ENCODE measurements around the gene UST.

Gene UST

GRCh38 chr6:149078211-149078782 is 331.5 kb downstream of the UST start:
- TF ChIP-seq ZFX (IDR thresholded peaks at IDR 0.05; ENCODE audit: borderline replicate concordance) (no peak), CTCF (IDR thresholded peaks at IDR 0.05) (no peak)
- H3K27ac ChIP-seq = peak overlapping the region; percentile 86

DNA sequence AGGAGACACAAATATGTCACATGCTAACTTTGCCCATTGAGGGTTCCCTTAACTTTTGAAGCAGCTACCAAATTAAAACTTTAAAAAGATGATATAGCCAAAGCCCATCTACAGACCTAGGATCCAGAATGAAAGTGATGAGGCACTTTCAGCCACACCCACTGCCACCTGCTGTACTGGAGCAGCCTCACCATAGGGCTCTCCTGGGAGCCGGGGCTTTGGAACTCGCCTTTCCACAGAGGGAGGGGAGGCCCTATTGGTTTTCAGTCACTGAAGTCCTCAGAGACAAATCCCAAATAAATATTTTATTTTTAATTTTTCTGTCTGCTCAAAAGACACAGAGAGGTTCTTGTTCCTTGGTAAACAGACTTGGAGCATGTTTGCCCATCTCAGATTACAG is 332.6 kb downstream of the UST start:
- H3K27ac ChIP-seq = peak overlapping the region; percentile 86
- TF ChIP-seq CTCF (IDR thresholded peaks at IDR 0.05) (no peak), ZFX (IDR thresholded peaks at IDR 0.05; ENCODE audit: borderline replicate concordance) (no peak)

GRCh38 chr6:149079911-149080491 is 333.2 kb downstream of the UST start:
- no peak for TF ChIP-seq CTCF (IDR thresholded peaks at IDR 0.05)

DNA sequence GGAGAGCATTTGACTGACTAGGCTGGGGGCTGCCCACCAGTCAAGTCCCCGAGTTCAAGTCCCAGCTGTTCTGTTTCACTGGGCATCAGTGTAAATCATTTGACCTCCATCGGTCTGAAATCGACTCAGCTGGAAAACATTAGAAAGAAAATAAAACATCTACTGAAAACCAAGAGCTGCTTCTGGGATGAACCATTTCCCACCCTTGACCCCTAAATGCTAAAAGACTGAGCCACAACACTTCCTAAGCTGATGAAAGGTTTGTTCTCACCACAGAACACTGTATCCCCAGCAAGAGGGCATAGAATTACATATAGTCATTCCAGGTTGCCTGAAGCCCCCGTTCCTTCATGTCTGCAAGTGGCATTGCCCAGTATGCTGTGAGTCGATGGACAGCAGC is 333.7 kb downstream of the UST start:
- peak overlapping the region; percentile 86 for H3K27ac ChIP-seq
- TF ChIP-seq ZFX (IDR thresholded peaks at IDR 0.05; ENCODE audit: borderline replicate concordance) (no peak), CTCF (IDR thresholded peaks at IDR 0.05) (no peak)

More at GRCh38 chr6:149079911-149080491, 333.2 kb downstream of the UST start:
- peak overlapping the region; percentile 86 for H3K27ac ChIP-seq

GRCh38 chr6:149081281-149081680 is 334.5 kb downstream of the UST start:
- TF ChIP-seq CTCF (IDR thresholded peaks at IDR 0.05) (no peak), ZFX (IDR thresholded peaks at IDR 0.05; ENCODE audit: borderline replicate concordance) (no peak)
- H3K27ac ChIP-seq = no peak overlapping the region

DNA sequence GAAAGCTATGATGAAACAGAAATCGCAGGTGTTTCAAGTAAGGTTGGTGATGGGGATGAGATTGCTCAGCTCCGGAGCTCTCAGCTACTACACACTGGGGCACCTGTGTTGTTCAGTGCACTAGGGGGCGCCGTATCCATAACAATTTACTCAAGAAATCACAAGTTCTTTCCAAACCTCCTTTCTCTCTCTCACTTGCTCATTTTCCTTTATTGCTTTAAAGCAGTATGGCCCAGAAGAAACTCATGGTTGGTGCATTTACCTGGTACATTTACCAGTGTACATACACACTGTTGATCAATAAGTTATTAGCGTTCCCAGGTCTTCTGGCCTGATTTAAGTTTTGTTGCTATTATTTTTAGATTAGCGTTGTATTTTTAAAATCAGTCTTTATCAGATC is 335.5 kb downstream of the UST start:
- TF ChIP-seq ZFX (IDR thresholded peaks at IDR 0.05; ENCODE audit: borderline replicate concordance) = no peak
- peak; percentile 83 for TF ChIP-seq CTCF (IDR thresholded peaks at IDR 0.05)
- H3K27ac ChIP-seq = no peak overlapping the region

GRCh38 chr6:149084026-149084425 is 337.2 kb downstream of the UST start:
- TF ChIP-seq ZFX (IDR thresholded peaks at IDR 0.05; ENCODE audit: borderline replicate concordance) (no peak), CTCF (IDR thresholded peaks at IDR 0.05) (no peak)
- no peak overlapping the region for H3K27ac ChIP-seq
